ENCODE data around the gene GPC5. TPM values are rescaled to one million over a fixed set of nuclear protein-coding genes. Genes with fewer than 3 reads are reported as not detected.

The GPC5 gene
- total and polyA plus RNA-seq, 2 donors (not counting 3 experiments of a cell fraction or from before 2014, with no cell fraction given): 0.59 to 0.97 TPM

DNA sequence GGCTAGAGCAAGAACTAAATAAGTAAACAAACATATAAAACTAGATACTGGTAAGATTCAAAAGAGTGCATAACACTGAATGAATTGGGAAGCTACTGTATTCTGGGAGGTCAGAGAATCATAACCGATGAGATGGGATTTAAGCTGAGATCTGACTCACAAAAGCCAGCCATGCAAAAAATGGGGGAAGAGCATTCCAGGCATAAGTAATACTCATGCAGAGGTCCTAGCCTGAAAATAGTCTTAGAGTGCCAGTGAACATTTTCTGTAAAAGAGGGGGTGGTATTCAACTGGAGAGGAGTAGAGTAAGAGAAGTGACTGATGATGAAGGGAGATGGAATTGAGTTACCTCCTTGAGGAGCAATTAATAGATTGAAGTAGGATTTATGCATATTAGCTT lies 956.2 kb downstream of the GPC5 start:
- CTCF ChIA-PET: no interaction called here

More for the DNA sequence above, 956.2 kb downstream of the GPC5 start:
- TF ChIP-seq GATA2 (IDR thresholded peaks at IDR 0.05; ENCODE audit: insufficient read depth, insufficient read length, low read depth, low read length) (no peak), EZH2 (IDR thresholded peaks at IDR 0.05; ENCODE audit: borderline replicate concordance, low read depth, low read length, severe bottlenecking) (no peak), FOS (IDR thresholded peaks at IDR 0.05; ENCODE audit: borderline replicate concordance, insufficient read depth, low read length) (no peak), JUN (IDR thresholded peaks at IDR 0.05; ENCODE audit: borderline replicate concordance, insufficient read depth, insufficient read length, low read depth) (no peak), MYC (IDR thresholded peaks at IDR 0.05; ENCODE audit: low read depth, low read length) (no peak), POLR2A (IDR thresholded peaks at IDR 0.05; ENCODE audit: low read depth, low read length) (no peak), POLR2AphosphoS5 (IDR thresholded peaks at IDR 0.05; ENCODE audit: insufficient read depth, low read depth, low read length) (no peak)
- TF ChIP-seq, protein P1, sequence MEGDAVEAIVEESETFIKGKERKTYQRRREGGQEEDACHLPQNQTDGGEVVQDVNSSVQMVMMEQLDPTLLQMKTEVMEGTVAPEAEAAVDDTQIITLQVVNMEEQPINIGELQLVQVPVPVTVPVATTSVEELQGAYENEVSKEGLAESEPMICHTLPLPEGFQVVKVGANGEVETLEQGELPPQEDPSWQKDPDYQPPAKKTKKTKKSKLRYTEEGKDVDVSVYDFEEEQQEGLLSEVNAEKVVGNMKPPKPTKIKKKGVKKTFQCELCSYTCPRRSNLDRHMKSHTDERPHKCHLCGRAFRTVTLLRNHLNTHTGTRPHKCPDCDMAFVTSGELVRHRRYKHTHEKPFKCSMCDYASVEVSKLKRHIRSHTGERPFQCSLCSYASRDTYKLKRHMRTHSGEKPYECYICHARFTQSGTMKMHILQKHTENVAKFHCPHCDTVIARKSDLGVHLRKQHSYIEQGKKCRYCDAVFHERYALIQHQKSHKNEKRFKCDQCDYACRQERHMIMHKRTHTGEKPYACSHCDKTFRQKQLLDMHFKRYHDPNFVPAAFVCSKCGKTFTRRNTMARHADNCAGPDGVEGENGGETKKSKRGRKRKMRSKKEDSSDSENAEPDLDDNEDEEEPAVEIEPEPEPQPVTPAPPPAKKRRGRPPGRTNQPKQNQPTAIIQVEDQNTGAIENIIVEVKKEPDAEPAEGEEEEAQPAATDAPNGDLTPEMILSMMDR (IDR thresholded peaks at IDR 0.05; ENCODE audit: extremely low read depth in 1 of 2, insufficient read depth in 1 of 2, low read depth in 1 of 2, low read length in 2 of 2): no peak
- TF ChIP-seq, protein P2, sequence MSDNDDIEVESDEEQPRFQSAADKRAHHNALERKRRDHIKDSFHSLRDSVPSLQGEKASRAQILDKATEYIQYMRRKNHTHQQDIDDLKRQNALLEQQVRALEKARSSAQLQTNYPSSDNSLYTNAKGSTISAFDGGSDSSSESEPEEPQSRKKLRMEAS (IDR thresholded peaks at IDR 0.05; ENCODE audit: insufficient read depth, insufficient read length): no peak
- intact Hi-C loops (cut with micrococcal nuclease): no loop called here
- Histone ChIP-seq H3K27me3 (ENCODE audit: control insufficient read depth in 2 of 2, insufficient read depth in 2 of 2, low read length in 2 of 2) (no peaks in the 10 kb centered on the region), H3K9me3 (replicated peaks; ENCODE audit: control insufficient read depth, insufficient read depth, low read length) (no peaks in the 10 kb centered on the region), H3K4me1 (ENCODE audit: control insufficient read depth, extremely low read depth, insufficient read depth, low read length) (no peaks in the 10 kb centered on the region), H3K9me1 (replicated peaks; ENCODE audit: control insufficient read depth, extremely low read depth, insufficient read depth, low read length) (no peaks in the 10 kb centered on the region), H3K36me3 (ENCODE audit: control insufficient read depth in 2 of 2, extremely low read depth in 1 of 2, insufficient read depth in 2 of 2, low read length in 2 of 2) (no peaks in the 10 kb centered on the region), H3K4me3 (replicated peaks in 1 of 3; ENCODE audit: insufficient read depth in 1 of 3, low read depth in 1 of 3, low read length in 3 of 3) (no peak overlapping the region), H3K27ac (ENCODE audit: insufficient read depth, low read depth, low read length) (no peak overlapping the region), H3K4me2 (ENCODE audit: insufficient read depth, low read length) (no peak overlapping the region), H2AFZ (ENCODE audit: low read depth, low read length) (no peak overlapping the region), H3K9ac (replicated peaks; ENCODE audit: extremely low read depth, insufficient read depth, low read length) (no peak overlapping the region), H3K79me2 (ENCODE audit: control insufficient read depth, insufficient read depth, low read length) (no peaks in the 10 kb centered on the region), H4K20me1 (replicated peaks; ENCODE audit: control insufficient read depth, extremely low read depth, insufficient read depth, low read length) (no peaks in the 10 kb centered on the region)
- DNase-seq (ENCODE audit: low read depth, low spot score): no peak
- POLR2A ChIA-PET: no interaction called here
- no peak for FAIRE-seq
- dilution Hi-C loops (cut with MboI; ENCODE audit: extremely low pct_ligation_motif_present, low sequenced_read_pairs): no loop called here
- BruUV-seq (replicated peaks): no TSS peak

Data from endothelial cell of umbilical vein (primary cell).